Mammary epithelial cell (primary cell): ENCODE measurements around the gene MIP.

Experiments used
- EZH2 ChIP-seq: IDR thresholded peaks from 2 replicates; pipeline ENCODE4 v1.6.1; 2012; ENCODE audit warnings: low read length, inconsistent platforms, borderline replicate concordance
- TF ChIP-seq, protein P1 (sequence below), 2 donors: IDR thresholded peaks in 1 of 2; conservative IDR thresholded peaks in 1 of 2; 2 replicates each; pipeline ENCODE4 v1.5.1; 2011 to 2012; ENCODE audit warnings: inconsistent platforms in 2 of 2, low read length in 2 of 2, mild to moderate bottlenecking in 2 of 2, control low read depth in 1 of 2, low read depth in 1 of 2; ENCODE audit not compliant: insufficient read depth in 1 of 2; ENCODE audit errors: extremely low read depth in 1 of 2

DNA sequence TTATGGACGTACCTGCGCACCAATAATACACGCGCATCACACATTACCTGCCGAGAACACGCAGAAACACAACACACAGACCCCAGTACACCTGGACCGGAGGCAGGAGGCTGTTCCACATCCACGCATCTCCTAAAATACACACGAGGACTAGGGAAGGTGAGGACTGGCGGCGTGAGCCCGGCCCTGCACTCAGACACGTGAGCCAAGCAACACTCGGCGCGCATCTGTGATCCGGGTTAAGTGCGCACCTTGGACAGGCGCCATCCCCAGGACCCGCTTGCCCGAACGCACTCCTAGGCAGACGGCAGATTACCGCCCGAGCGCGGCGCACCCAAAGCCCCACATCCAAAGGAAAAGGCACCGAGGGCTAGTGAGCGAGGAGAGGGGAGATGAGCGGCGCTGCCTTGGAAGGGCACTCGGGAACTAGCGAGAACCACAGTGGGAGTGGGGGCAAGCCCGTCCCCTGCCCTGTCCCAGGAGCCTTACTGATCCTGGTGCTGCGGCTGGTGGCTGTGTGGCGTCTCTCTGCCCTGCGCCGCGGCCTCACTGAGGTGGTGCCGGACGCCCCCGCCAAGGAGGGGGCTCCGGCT, 33.1 kb upstream of the MIP start:
- TF ChIP-seq, protein P1, sequence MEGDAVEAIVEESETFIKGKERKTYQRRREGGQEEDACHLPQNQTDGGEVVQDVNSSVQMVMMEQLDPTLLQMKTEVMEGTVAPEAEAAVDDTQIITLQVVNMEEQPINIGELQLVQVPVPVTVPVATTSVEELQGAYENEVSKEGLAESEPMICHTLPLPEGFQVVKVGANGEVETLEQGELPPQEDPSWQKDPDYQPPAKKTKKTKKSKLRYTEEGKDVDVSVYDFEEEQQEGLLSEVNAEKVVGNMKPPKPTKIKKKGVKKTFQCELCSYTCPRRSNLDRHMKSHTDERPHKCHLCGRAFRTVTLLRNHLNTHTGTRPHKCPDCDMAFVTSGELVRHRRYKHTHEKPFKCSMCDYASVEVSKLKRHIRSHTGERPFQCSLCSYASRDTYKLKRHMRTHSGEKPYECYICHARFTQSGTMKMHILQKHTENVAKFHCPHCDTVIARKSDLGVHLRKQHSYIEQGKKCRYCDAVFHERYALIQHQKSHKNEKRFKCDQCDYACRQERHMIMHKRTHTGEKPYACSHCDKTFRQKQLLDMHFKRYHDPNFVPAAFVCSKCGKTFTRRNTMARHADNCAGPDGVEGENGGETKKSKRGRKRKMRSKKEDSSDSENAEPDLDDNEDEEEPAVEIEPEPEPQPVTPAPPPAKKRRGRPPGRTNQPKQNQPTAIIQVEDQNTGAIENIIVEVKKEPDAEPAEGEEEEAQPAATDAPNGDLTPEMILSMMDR (conservative IDR thresholded peaks at IDR 0.05 in 1 of 2, IDR thresholded peaks at IDR 0.05 in 1 of 2; ENCODE audit: extremely low read depth in 1 of 2, insufficient read depth in 1 of 2, low read depth in 1 of 2, low read length in 2 of 2) = no peak
- TF ChIP-seq EZH2 = no peak
